Mesothelial cell of epicardium (in vitro differentiated cells): Measurements from ENCODE around the gene FBXW7. TPM values are rescaled to one million over a fixed set of nuclear protein-coding genes. Genes with fewer than 3 reads are reported as not detected.

Experiments
- DNase-seq, 2 experiments: peaks; one replicate each; pipeline ENCODE4 v3.0.0; 2021; ENCODE audit warnings: low spot score in 2 of 2; ENCODE audit not compliant: unreplicated experiment in 2 of 2
- H3K27ac Mint-ChIP-seq: 2 replicates; pipeline ENCODE4 v1.8.0; 2021; ENCODE audit warnings: mixed read lengths
- H3K27me3 Mint-ChIP-seq: 2 replicates; pipeline ENCODE4 v1.8.0; 2021; ENCODE audit warnings: low read depth, mixed read lengths
- H3K36me3 Mint-ChIP-seq: 2 replicates; pipeline ENCODE4 v1.8.0; 2021; ENCODE audit warnings: mixed read lengths
- H3K4me1 Mint-ChIP-seq: 2 replicates; pipeline ENCODE4 v1.8.0; 2021; ENCODE audit warnings: mixed read lengths
- H3K4me3 Mint-ChIP-seq: 2 replicates; pipeline ENCODE4 v1.8.0; 2021; ENCODE audit warnings: mild to moderate bottlenecking, moderate library complexity, mixed read lengths
- H3K9me3 Mint-ChIP-seq: 2 replicates; pipeline ENCODE4 v1.8.0; 2021; ENCODE audit warnings: mixed read lengths
- total RNA-seq: library from RNA; stranded (reverse); gene quantifications from 3 replicates; pipeline ENCODE4 v1.2.1, GENCODE V29; 2021
- TF ChIP-seq, protein P1 (sequence below): fragments of 200-600 bp; sonication (generic); IDR thresholded peaks from one replicate; pipeline ENCODE4 v1.5.0; 2021; ENCODE audit warnings: antibody characterized with exemption; ENCODE audit not compliant: unreplicated experiment

FBXW7 gene
- total RNA-seq, 1 donor from 2014 or later = 46.4 TPM

DNA sequence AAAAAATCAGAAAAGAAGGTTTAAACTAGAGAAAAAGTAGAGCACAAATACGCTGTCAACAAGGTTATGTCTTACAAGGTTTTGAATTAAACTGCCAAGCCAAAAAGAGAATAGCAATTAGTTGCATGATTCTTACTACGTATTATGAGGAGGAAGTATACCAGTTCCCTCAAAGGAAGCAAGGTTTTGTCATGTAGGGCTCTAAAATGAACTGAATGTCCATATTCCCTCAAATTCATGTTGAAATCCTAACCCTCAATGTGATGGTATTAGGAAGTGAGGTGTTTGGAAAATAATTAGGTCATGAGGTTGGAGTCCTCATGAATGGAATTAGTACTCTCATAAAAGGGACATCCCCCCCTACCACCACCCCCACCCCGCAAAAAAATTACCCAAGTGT, 201.0 kb downstream of the FBXW7 start:
- H3K9me3 Mint-ChIP-seq = no peaks in the 10 kb centered on the region
- H3K4me3 Mint-ChIP-seq = no peak overlapping the region
- no peaks in the 10 kb centered on the region for H3K27me3 Mint-ChIP-seq
- TF ChIP-seq, protein P1, sequence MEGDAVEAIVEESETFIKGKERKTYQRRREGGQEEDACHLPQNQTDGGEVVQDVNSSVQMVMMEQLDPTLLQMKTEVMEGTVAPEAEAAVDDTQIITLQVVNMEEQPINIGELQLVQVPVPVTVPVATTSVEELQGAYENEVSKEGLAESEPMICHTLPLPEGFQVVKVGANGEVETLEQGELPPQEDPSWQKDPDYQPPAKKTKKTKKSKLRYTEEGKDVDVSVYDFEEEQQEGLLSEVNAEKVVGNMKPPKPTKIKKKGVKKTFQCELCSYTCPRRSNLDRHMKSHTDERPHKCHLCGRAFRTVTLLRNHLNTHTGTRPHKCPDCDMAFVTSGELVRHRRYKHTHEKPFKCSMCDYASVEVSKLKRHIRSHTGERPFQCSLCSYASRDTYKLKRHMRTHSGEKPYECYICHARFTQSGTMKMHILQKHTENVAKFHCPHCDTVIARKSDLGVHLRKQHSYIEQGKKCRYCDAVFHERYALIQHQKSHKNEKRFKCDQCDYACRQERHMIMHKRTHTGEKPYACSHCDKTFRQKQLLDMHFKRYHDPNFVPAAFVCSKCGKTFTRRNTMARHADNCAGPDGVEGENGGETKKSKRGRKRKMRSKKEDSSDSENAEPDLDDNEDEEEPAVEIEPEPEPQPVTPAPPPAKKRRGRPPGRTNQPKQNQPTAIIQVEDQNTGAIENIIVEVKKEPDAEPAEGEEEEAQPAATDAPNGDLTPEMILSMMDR = no peak
- no peak for DNase-seq
- H3K27ac Mint-ChIP-seq = no peak overlapping the region
- peaks cover 21% of the 10 kb centered on the region for H3K36me3 Mint-ChIP-seq
- no peaks in the 10 kb centered on the region for H3K4me1 Mint-ChIP-seq

DNA sequence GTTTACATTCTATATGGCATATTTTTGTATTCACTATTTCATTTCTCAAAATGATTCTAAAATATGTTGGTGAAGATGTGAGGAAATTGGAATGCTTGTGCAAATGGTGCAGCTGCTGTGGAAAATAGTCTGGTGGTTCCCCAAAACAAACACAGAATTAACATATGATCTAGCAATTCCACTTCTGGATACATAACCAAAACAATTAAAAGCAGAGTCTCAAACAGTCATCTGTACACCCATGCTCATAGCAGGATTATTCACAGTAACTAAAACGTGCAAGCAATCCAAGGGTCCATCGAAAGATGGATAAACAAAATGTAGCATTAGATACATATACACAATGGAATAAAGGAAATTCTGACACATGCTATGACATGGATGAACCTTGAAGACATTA, 204.8 kb downstream of the FBXW7 start:
- no peak overlapping the region for H3K4me3 Mint-ChIP-seq
- peaks cover 20% of the 10 kb centered on the region for H3K4me1 Mint-ChIP-seq
- no peaks in the 10 kb centered on the region for H3K27me3 Mint-ChIP-seq
- TF ChIP-seq, protein P1 = no peak
- no peak for DNase-seq
- no peak overlapping the region for H3K27ac Mint-ChIP-seq
- H3K9me3 Mint-ChIP-seq = no peaks in the 10 kb centered on the region
- peaks cover 32% of the 10 kb centered on the region for H3K36me3 Mint-ChIP-seq

DNA sequence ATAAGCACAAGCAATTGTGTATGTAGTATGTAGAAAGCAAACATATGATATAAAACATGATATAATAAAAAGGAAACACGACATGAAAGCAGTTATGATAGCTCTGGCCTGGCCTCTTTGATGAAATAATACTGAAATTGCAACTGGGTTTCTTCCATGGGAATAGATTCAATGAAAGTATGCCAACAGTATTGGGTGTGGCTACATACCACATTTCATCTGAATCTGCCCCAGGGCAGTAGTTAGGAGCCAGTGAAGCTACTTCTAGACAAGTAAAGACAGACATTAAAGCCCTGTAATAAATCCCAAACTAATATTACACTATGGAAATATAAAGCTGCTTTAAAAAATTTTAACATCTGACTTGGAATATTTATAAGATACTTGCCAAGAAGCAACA, 207.3 kb downstream of the FBXW7 start:
- no peak for DNase-seq
- H3K27me3 Mint-ChIP-seq = no peaks in the 10 kb centered on the region
- H3K4me3 Mint-ChIP-seq = no peak overlapping the region
- TF ChIP-seq, protein P1 = no peak
- peak overlapping the region; percentile 89 for H3K27ac Mint-ChIP-seq
- H3K4me1 Mint-ChIP-seq = peaks cover 28% of the 10 kb centered on the region
- H3K36me3 Mint-ChIP-seq = peaks cover 31% of the 10 kb centered on the region
- no peaks in the 10 kb centered on the region for H3K9me3 Mint-ChIP-seq

DNA sequence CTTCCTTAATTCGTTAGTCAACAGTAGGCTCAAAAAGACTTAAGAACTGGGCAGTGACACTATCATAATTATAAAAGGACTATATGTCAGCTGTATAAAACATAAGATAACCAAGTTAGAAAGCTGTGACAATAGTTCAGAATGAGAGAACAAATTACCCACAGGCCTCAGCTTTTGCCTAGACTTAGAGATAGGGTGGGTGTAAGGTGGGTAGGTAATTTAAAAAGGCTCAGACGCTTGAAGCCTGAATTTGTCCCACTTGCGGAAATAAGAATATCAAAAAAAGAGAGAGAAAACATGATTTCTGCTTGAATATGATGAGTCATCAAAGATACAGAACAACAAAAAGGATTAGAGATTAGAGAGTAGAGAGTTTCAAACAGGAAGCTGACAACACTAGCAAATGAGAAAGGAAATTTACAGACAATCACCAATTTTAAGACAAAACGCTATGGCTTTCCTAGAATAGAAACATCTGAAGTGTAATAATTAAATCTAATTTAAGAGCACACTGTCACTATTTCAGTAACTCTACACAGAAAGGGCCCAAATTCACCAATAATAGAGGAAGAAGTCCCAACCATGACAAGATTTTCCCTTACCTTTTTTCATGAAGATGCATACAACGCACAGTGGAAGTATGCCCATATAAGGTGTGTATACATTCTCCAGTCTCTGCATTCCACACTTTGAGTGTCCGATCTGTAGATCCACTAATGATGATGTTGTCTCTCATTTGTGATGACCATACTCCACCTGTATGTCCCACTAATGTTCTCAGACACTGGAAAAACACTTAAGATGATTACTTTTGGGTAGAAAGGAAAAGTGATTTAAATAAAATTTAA, 208.1 kb downstream of the FBXW7 start:
- Mint-ChIP-seq H3K9me3 (no peaks in the 10 kb centered on the region), H3K4me1 (peaks cover 28% of the 10 kb centered on the region), H3K27ac (peak overlapping the region; percentile 90), H3K36me3 (peaks cover 38% of the 10 kb centered on the region), H3K27me3 (no peaks in the 10 kb centered on the region), H3K4me3 (no peak overlapping the region)
- TF ChIP-seq, protein P1 = no peak
- no peak for DNase-seq

DNA sequence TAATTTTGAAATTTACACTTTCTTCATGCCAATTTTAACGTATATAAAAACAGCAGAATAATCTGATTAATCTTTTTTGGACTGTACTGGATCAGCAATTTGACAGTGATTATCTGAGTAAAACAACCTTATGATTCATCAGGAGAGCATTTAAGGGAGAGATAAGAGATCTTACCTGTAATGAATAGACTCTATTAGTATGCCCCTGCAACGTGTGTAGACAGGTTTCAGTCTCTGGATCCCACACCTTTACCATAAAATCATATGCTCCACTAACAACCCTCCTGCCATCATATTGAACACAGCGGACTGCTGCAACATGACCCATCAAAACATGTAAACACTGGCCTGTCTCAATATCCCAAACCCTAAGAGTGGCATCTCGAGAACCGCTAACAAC, 210.1 kb downstream of the FBXW7 start:
- Mint-ChIP-seq H3K27me3 (no peaks in the 10 kb centered on the region), H3K9me3 (no peaks in the 10 kb centered on the region), H3K4me3 (no peak overlapping the region), H3K27ac (peak overlapping the region; percentile 41), H3K36me3 (peaks cover 42% of the 10 kb centered on the region), H3K4me1 (peaks cover 28% of the 10 kb centered on the region)
- TF ChIP-seq, protein P1 = no peak
- DNase-seq = no peak
